ENCODE data around the gene CEP63.

GRCh38 chr3:134457376-134458074 lies 28.3 kb upstream of the CEP63 start:
- TF ChIP-seq CTCF (IDR thresholded peaks at IDR 0.05) (no peak), POLR2A (IDR thresholded peaks at IDR 0.05; ENCODE audit: low read depth) (no peak), EP300 (IDR thresholded peaks at IDR 0.05) (no peak), POLR2AphosphoS5 (IDR thresholded peaks at IDR 0.05) (no peak)
